ENCODE results near the gene MROH2A.
"Not testable (repeated sequence)": the region's sequence is repeated elsewhere in the genome, so short reads cannot be mapped to it uniquely, and the experiment has no call there.

MROH2A gene

GRCh38 chr2:233778030-233778429 lies at the start of gene MROH2A:
MROH2A (plus strand) TSS chr2:233778330; CDS start chr2:233779359, 1,029 bp downstream.
- no peak for DNase-seq

GRCh38 chr2:233728723-233729301 lies 49.3 kb upstream of the MROH2A start, which contains the start of gene UGT1A3:
UGT1A3 (plus strand) TSS chr2:233729042; CDS start chr2:233729127, 85 bp downstream.
- DNase-seq = no peak

- not testable (repeated sequence) for DNase-seq
Observed at GRCh38 chr2:233736868-233737653, 41.1 kb upstream of the MROH2A start.

GRCh38 chr2:233740870-233741269 lies 37.3 kb upstream of the MROH2A start:
- DNase-seq = no peak

GRCh38 chr2:233743464-233744259 lies 34.5 kb upstream of the MROH2A start:
- DNase-seq = no peak

- DNase-seq = no peak
Observed at GRCh38 chr2:233745073-233745755, 32.9 kb upstream of the MROH2A start.

- not testable (repeated sequence) for DNase-seq
Observed at GRCh38 chr2:233745838-233746237, 32.3 kb upstream of the MROH2A start.

- DNase-seq = no peak
Observed at GRCh38 chr2:233746475-233747282, 31.5 kb upstream of the MROH2A start.

- no peak for DNase-seq
Observed at GRCh38 chr2:233747283-233747544, 30.9 kb upstream of the MROH2A start.

GRCh38 chr2:233750689-233751088 lies 27.4 kb upstream of the MROH2A start:
- DNase-seq = not testable (repeated sequence)

- not testable (repeated sequence) for DNase-seq
Observed at GRCh38 chr2:233751212-233752009, 26.7 kb upstream of the MROH2A start.

- no peak for DNase-seq
Observed at GRCh38 chr2:233754872-233755611, 23.1 kb upstream of the MROH2A start.

- DNase-seq = no peak
Observed at GRCh38 chr2:233756429-233757081, 21.6 kb upstream of the MROH2A start.

GRCh38 chr2:233758141-233758540 lies 20.0 kb upstream of the MROH2A start:
- no peak for DNase-seq

GRCh38 chr2:233758849-233759248 lies 19.3 kb upstream of the MROH2A start:
- DNase-seq = no peak

GRCh38 chr2:233760043-233760442 lies 18.1 kb upstream of the MROH2A start, which contains the start of gene UGT1A1:
UGT1A1 (plus strand) TSS chr2:233760270; CDS start chr2:233760288, 18 bp downstream.
- DNase-seq = no peak

GRCh38 chr2:233761040-233761769 lies 16.9 kb upstream of the MROH2A start:
- DNase-seq = no peak

GRCh38 chr2:233764264-233764663 lies 13.9 kb upstream of the MROH2A start:
- DNase-seq = no peak

GRCh38 chr2:233764761-233765160 lies 13.4 kb upstream of the MROH2A start:
- DNase-seq = no peak
